ENCODE results near the gene SMURF2. TPM values are rescaled to one million over a fixed set of nuclear protein-coding genes. Genes with fewer than 3 reads are reported as not detected.

SMURF2 gene
- 70.0 and 101 TPM in 2 replicates for total RNA-seq

DNA sequence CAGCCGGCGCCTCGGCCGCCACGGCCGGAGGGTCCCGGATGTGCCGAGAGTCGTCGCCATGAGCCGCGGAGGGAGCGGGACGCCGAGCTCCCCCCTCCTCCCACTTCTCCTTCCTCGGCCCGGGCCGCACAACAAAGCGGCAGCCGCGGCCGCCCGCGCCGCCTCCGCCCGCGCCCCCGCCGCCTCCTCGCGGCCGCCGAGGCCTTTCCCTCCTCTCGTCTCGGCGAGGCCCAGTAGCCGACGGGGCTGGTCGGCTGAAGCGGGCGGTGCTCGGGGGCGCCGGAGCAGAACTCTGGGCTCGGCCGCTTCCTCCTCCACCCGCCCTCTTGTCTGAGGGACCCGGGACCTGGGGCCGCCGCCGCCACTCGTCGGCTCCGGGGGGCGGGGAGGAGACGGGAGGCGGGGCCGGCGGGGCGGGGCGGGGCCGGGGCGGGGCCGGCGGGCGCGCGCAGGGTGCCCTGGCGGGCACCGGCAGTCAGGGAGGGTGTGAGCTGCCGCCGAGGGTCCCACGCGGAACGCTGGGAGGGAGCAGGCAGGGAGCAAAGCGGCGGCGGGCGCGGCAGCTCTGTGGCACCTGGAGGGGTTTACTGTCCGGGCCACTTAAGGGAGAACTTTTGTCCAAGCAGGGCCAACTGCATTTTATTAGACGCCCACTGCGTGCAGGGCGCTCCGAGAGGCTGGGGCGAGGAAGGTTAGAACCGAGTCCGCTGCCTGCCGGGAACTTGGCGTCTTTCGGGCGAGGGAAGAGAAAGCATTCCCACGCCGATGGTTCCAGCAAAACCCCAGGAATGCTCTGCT, at the start of gene SMURF2:
Gene SMURF2 (minus strand): TSS at position 332 of the 798 bp plus-strand sequence. CDS start 427 bp downstream, outside the sequence.

DNA sequence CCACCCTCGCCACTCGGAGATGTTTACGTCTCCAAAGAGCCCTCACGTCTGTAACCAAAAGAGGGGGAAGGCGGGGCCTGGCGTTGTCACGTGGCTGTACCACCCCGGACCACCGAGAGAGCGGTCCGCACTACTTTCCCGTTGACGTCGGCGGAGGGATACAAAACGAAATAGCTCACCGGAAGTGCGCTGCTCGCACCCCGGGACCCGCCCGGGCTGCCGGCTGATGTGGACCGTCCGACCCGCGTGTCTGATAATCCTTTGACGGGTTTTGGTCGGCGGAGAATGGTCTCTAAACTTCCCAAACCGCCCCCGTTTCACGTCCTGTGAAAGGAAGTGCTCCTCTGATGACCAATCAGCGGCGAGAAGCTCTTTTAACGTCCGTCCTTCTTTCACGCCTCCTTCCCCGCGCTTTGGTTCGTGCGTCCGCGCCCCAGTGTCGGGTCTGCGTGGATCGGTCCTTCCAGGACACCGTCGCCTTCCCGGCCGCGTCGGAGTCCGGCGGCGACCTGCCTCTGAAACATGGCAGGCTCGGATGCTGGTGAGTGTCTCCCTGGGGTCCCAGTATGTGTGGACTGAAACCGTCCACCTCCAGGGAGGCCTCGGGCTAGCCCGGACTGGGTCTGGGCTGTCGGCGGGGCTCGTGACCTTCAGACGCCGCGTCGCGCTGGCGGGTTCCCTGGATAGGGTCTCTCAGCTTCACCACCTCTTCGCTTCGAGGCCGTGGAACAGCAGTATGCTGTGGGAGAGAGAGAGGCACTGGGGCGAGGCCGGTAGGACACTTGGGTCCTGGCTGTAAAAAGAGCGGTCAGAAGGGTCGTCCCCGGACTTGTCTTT, 155.3 kb downstream of the SMURF2 start, which contains the start of gene CEP95:
Gene CEP95 (plus strand): TSS at position 402 of the 837 bp plus-strand sequence. CDS start 121 bp downstream, at position 523.

DNA sequence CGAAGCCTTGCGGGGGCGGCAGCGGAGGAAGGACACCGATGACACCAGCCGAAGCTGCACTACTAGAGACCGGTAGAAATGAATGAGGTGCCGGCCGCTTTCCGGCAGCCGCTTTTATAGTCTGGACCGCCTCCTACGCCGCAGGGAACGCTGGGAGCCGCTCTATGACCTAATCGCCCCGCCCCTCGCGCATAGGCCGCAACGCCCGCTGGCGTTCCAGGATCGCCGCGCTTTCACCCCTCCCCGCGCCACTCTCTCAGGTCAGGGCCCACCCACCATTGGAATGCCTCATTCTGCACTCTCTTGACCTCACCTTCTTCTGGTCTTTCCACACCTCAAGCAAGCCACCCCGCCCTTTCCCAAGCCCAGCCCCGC, 155.9 kb downstream of the SMURF2 start, which contains the start of gene DDX5:
Gene DDX5 (minus strand): TSS at position 89 of the 375 bp plus-strand sequence. CDS start 170 bp downstream, outside the sequence.

DNA sequence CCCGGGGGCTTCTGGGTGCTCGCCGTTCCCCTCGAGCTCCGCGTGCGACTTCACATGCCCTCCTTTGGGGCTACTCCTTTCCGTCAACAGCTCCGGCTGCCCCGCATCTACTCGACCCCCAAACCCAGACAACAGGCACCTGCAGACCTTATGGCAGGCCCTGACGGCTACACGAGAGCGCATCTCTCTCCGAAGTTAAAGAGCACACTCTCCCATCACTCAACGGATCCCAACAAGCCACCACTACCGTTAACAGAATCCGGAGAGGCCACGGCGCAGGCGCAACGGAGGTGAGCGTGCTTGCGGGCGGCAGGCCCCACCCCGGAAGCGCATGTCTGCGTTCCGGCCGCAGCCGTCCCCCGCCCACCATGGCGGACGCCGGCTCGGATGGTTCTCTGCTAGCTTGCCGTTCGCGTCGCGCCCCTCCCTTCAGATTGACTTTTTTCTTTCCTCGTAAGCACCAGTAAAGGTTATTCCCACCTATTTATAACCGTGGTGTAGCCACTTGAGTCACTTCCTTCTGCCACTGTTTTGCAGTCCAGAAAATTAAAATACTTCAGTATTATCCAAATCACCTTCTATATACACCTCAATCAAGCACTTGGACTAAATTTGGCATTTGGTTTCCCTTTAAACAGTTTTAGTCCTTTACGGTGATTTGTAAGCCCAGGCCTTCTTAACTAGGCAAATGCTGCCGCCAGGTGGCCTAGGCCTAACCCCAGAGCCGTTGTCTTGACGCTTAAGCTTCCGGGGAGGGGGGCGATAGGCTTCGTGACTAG, 165.1 kb downstream of the SMURF2 start, which contains the start of gene POLG2:
Gene POLG2 (minus strand): TSS at position 269 of the 779 bp plus-strand sequence. CDS start 86 bp downstream, at position 183.

Other genes with a start within 250 kb of the SMURF2 start
- gene MILR1, start 213.2 kb downstream of the SMURF2 start, total RNA-seq, result 2.4 TPM in 1 of 2 replicates, not detected in the other
- 5.2 and 5.8 TPM in 2 replicates for gene POLG2, start 165.3 kb downstream of the SMURF2 start, total RNA-seq
- gene DDX5, start 156.0 kb downstream of the SMURF2 start, total RNA-seq, result 267 and 428 TPM in 2 replicates
- 12.2 and 17.2 TPM in 2 replicates for gene CEP95, start 155.3 kb downstream of the SMURF2 start, total RNA-seq

Measured in hair follicular keratinocyte (primary cell).